ENCODE data around the gene LRRC74A. TPM values are rescaled to one million over a fixed set of nuclear protein-coding genes. Genes with fewer than 3 reads are reported as not detected.

LRRC74A gene
- total RNA-seq, 4 donors from 2014 or later: not detected

GRCh38 chr14:76812093-76812421, 14.2 kb upstream of the LRRC74A start:
- TF ChIP-seq POLR2A (IDR thresholded peaks at IDR 0.05) (no peak), CTCF (IDR thresholded peaks at IDR 0.05) (no peak)
- peak overlapping the region; percentile 51 for H3K4me3 ChIP-seq (ENCODE audit: low read depth, poor library complexity, severe bottlenecking)
- DNase-seq (ENCODE audit: low spot score in 2 of 2): peak in 1 of 2 donors; percentile 87
- WGBS, 2 donors: 0 to 1% methylated on average over 9 to 20 of the region's 20 CpGs
- intact Hi-C loops (cut with DNase I; ENCODE audit: low total_unique reads): no loop called here

GRCh38 chr14:76812422-76813383, 13.5 kb upstream of the LRRC74A start, which contains the start of gene ANGEL1:
Gene ANGEL1 (minus strand): TSS chr14:76812882. CDS start chr14:76812827, 55 bp downstream.
- TF ChIP-seq CTCF (IDR thresholded peaks at IDR 0.05) (no peak), POLR2A (IDR thresholded peaks at IDR 0.05) (peak in 1 of 2 donors; percentile 25)
- H3K4me3 ChIP-seq (ENCODE audit: low read depth, poor library complexity, severe bottlenecking): peak within 1 kb of the TSS; percentile 51
- intact Hi-C loops (cut with DNase I; ENCODE audit: low total_unique reads): no loop called here
- DNase-seq (ENCODE audit: low spot score in 2 of 2): peak; percentile 93 to 99
- 5 to 27% methylated on average over 12 to 65 of the region's 69 CpGs for WGBS, 2 donors

GRCh38 chr14:76814726-76815645, 11.2 kb upstream of the LRRC74A start:
- no peak for TF ChIP-seq CTCF (IDR thresholded peaks at IDR 0.05)
- no peak for TF ChIP-seq POLR2A (IDR thresholded peaks at IDR 0.05)
- no peak overlapping the region for H3K4me3 ChIP-seq (ENCODE audit: low read depth, poor library complexity, severe bottlenecking)
- intact Hi-C loops (cut with DNase I; ENCODE audit: low total_unique reads): no loop called here
- DNase-seq (ENCODE audit: low spot score in 2 of 2): no peak
- WGBS, 2 donors: 35 to 39% methylated on average over 7 of the region's 7 CpGs

GRCh38 chr14:76820700-76821099, 5.5 kb upstream of the LRRC74A start:
- DNase-seq (ENCODE audit: low spot score in 2 of 2): no peak
- intact Hi-C loops (cut with DNase I; ENCODE audit: low total_unique reads): no loop called here
- no peak overlapping the region for H3K4me3 ChIP-seq (ENCODE audit: low read depth, poor library complexity, severe bottlenecking)
- WGBS, 2 donors: 75 to 81% methylated on average over 2 of the region's 2 CpGs
- TF ChIP-seq CTCF (IDR thresholded peaks at IDR 0.05): no peak
- no peak for TF ChIP-seq POLR2A (IDR thresholded peaks at IDR 0.05)

GRCh38 chr14:76827696-76828296, 1.6 kb downstream of the LRRC74A start:
- WGBS, 2 donors: 52 to 54% methylated on average over 9 of the region's 9 CpGs
- no peak for DNase-seq (ENCODE audit: low spot score in 2 of 2)
- H3K4me3 ChIP-seq (ENCODE audit: low read depth, poor library complexity, severe bottlenecking): no peak overlapping the region
- TF ChIP-seq POLR2A (IDR thresholded peaks at IDR 0.05) (no peak), CTCF (IDR thresholded peaks at IDR 0.05) (no peak)
- intact Hi-C loops (cut with DNase I; ENCODE audit: low total_unique reads): no loop called here

Data from lower leg skin (tissue), 4 donors.